HEK293 (cell line): ENCODE measurements around the gene NOC2L.

Experiments used
- KLF9 ChIP-seq: fragments of 450-650 bp; formaldehyde crosslinking; IDR thresholded peaks from 2 replicates; pipeline ENCODE4 v1.5.1; 2016; ENCODE audit warnings: missing biosample characterization, missing genetic modification characterization, low read depth
- MYNN ChIP-seq: fragments of 450-650 bp; formaldehyde crosslinking; IDR thresholded peaks from 2 replicates; pipeline ENCODE4 v1.5.1; 2016; ENCODE audit warnings: missing biosample characterization, missing genetic modification characterization, borderline replicate concordance
- PRDM1 ChIP-seq: fragments of 450-650 bp; formaldehyde crosslinking; IDR thresholded peaks from 2 replicates; pipeline ENCODE4; 2016; ENCODE audit warnings: missing biosample characterization, missing genetic modification characterization
- ZBTB20 ChIP-seq: fragments of 450-650 bp; formaldehyde crosslinking; IDR thresholded peaks from 2 replicates; pipeline ENCODE4 v1.5.1; 2016; ENCODE audit warnings: missing biosample characterization, missing genetic modification characterization
- ZIC2 ChIP-seq: fragments of 450-650 bp; formaldehyde crosslinking; IDR thresholded peaks from 2 replicates; pipeline ENCODE4 v1.5.1; 2016; ENCODE audit warnings: missing biosample characterization, missing genetic modification characterization
- ZNF140 ChIP-seq: fragments of 450-650 bp; formaldehyde crosslinking; IDR thresholded peaks from 2 replicates; pipeline ENCODE4 v1.5.1; 2016; ENCODE audit warnings: missing biosample characterization, missing genetic modification characterization
- ZNF175 ChIP-seq: fragments of 450-650 bp; formaldehyde crosslinking; IDR thresholded peaks from 2 replicates; pipeline ENCODE4 v1.5.1; 2016; ENCODE audit warnings: missing biosample characterization, missing genetic modification characterization
- ZNF223 ChIP-seq: fragments of 450-650 bp; formaldehyde crosslinking; IDR thresholded peaks from 2 replicates; pipeline ENCODE4 v1.5.1; 2016; ENCODE audit warnings: missing biosample characterization, missing genetic modification characterization
- ZNF24 ChIP-seq: fragments of 450-650 bp; formaldehyde crosslinking; IDR thresholded peaks from 2 replicates; pipeline ENCODE4 v1.5.1; 2016; ENCODE audit warnings: missing biosample characterization, missing genetic modification characterization
- ZNF292 ChIP-seq: fragments of 450-650 bp; formaldehyde crosslinking; IDR thresholded peaks from 2 replicates; pipeline ENCODE4 v1.5.1; 2016; ENCODE audit warnings: low read depth, missing biosample characterization, missing genetic modification characterization, borderline replicate concordance
- ZNF324 ChIP-seq: fragments of 450-650 bp; formaldehyde crosslinking; IDR thresholded peaks from 2 replicates; pipeline ENCODE4 v1.5.1; 2016; ENCODE audit warnings: missing biosample characterization, missing genetic modification characterization
- ZNF350 ChIP-seq: fragments of 450-650 bp; formaldehyde crosslinking; IDR thresholded peaks from 2 replicates; pipeline ENCODE4 v1.5.0; 2017; ENCODE audit warnings: missing biosample characterization, mild to moderate bottlenecking, missing genetic modification characterization
- ZNF354C ChIP-seq: fragments of 450-650 bp; formaldehyde crosslinking; IDR thresholded peaks from 2 replicates; pipeline ENCODE4 v1.5.1; 2016; ENCODE audit warnings: missing biosample characterization, missing genetic modification characterization, low read depth, borderline replicate concordance
- ZNF366 ChIP-seq: fragments of 450-650 bp; formaldehyde crosslinking; conservative IDR thresholded peaks from 2 replicates; pipeline ENCODE4 v1.5.1; 2016; ENCODE audit warnings: missing biosample characterization, missing genetic modification characterization
- ZNF416 ChIP-seq: fragments of 450-650 bp; formaldehyde crosslinking; IDR thresholded peaks from 2 replicates; pipeline ENCODE4 v1.5.1; 2016; ENCODE audit warnings: missing biosample characterization, missing genetic modification characterization
- ZNF426 ChIP-seq: fragments of 450-650 bp; formaldehyde crosslinking; IDR thresholded peaks from 2 replicates; pipeline ENCODE4 v1.5.1; 2017; ENCODE audit warnings: missing biosample characterization, missing genetic modification characterization, mild to moderate bottlenecking, inconsistent platforms, moderate library complexity
- ZNF600 ChIP-seq: fragments of 450-650 bp; formaldehyde crosslinking; IDR thresholded peaks from 2 replicates; pipeline ENCODE4 v1.5.1; 2016; ENCODE audit warnings: missing biosample characterization, missing genetic modification characterization
- ZNF660 ChIP-seq: fragments of 450-650 bp; IDR thresholded peaks from 2 replicates; pipeline ENCODE4 v1.5.1; 2018; ENCODE audit warnings: missing biosample characterization, mild to moderate bottlenecking, missing genetic modification characterization
- ZNF701 ChIP-seq: fragments of 450-650 bp; formaldehyde crosslinking; IDR thresholded peaks from 2 replicates; pipeline ENCODE4 v1.5.1; 2016; ENCODE audit warnings: missing biosample characterization, missing genetic modification characterization
- TF ChIP-seq, protein P1 (sequence below): fragments of 450-650 bp; formaldehyde crosslinking; IDR thresholded peaks from 2 replicates; pipeline ENCODE4 v1.5.1; 2017; ENCODE audit warnings: missing biosample characterization, missing genetic modification characterization
- TF ChIP-seq, protein P2 (sequence below): fragments of 450-650 bp; formaldehyde crosslinking; optimal IDR thresholded peaks from 2 replicates; pipeline ENCODE3; 2016; ENCODE audit warnings: missing biosample characterization, mild to moderate bottlenecking, missing genetic modification characterization
- TF ChIP-seq, protein P3 (sequence below): fragments of 450-650 bp; formaldehyde crosslinking; IDR thresholded peaks from 2 replicates; pipeline ENCODE4 v1.5.1; 2016; ENCODE audit warnings: missing biosample characterization, missing genetic modification characterization
- TF ChIP-seq, protein P4 (sequence below): fragments of 450-650 bp; formaldehyde crosslinking; IDR thresholded peaks from 2 replicates; pipeline ENCODE4 v1.5.1; 2017; ENCODE audit warnings: missing biosample characterization, mild to moderate bottlenecking, missing genetic modification characterization, moderate library complexity
- TF ChIP-seq, protein P5 (sequence below): fragments of 450-650 bp; formaldehyde crosslinking; IDR thresholded peaks from 2 replicates; pipeline ENCODE4 v1.5.1; 2016; ENCODE audit warnings: missing biosample characterization, missing genetic modification characterization
- TF ChIP-seq, protein P6 (sequence below): fragments of 450-650 bp; IDR thresholded peaks from 2 replicates; pipeline ENCODE4 v1.5.1; 2018; ENCODE audit warnings: missing biosample characterization, missing genetic modification characterization
- TF ChIP-seq, protein P7 (sequence below): fragments of 450-650 bp; formaldehyde crosslinking; IDR thresholded peaks from 2 replicates; pipeline ENCODE4 v1.5.1; 2016; ENCODE audit warnings: missing biosample characterization, missing genetic modification characterization

Gene NOC2L

DNA sequence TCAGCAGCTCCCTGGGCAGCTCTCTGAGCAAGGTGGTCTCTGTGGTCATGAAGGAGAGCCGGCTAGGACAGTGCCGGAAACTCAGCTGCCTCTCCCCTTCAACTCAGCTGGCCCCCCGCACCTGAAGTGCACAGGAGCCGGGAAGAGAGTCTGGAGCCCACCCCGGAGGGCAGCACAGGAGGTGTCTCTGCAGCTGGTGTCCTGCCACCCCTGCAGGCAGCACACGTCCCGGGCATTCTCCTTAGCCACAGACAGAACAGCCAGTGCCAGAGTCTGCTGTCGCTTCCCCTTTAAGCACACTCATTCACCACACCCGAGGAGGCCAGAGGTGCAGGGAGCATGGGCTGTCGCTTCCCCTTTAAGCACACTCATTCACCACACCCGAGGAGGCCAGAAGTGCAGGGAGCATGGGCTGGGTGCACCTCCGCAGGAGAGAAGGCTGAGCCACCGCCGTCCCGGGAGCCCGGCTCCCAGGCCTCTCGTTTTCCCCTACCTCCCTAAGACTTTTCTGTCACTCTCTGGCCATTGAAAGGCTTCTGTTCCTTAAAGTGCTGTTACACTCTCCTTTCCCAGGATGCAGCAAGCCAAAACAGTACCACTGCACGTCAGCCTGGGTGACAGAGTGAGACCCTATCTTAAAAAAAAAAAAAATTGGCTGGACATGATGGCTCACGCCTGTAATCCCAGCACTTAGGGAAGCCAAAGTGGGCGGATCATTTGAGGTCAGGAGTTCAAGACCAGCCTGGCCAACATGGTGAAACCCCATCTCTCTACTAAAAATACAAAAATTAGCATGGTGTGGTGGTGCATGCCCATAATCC is 52.2 kb downstream of the NOC2L start (continued):
- TF ChIP-seq ZNF366 (peak; percentile 48; the same call in 1 of the 2 replicates), ZNF175 (no peak), KLF9 (no peak), ZNF140 (no peak), ZNF701 (tag by site-specific recombination) (no peak), ZNF426 (tag by site-specific recombination) (no peak), ZNF223 (tag by site-specific recombination) (no peak), ZNF292 (tag by site-specific recombination) (no peak), ZNF350 (tag by site-specific recombination) (no peak), ZIC2 (tag by site-specific recombination) (peak; percentile 61), PRDM1 (tag by site-specific recombination) (peak; percentile 68), ZNF24 (tag by site-specific recombination) (no peak), ZBTB20 (tag by site-specific recombination) (no peak), ZNF416 (no peak), ZNF600 (tag by site-specific recombination) (peak; percentile 72), ZNF324 (tag by site-specific recombination) (no peak), ZNF660 (no peak), MYNN (no peak), ZNF354C (no peak)
- TF ChIP-seq, protein P1, sequence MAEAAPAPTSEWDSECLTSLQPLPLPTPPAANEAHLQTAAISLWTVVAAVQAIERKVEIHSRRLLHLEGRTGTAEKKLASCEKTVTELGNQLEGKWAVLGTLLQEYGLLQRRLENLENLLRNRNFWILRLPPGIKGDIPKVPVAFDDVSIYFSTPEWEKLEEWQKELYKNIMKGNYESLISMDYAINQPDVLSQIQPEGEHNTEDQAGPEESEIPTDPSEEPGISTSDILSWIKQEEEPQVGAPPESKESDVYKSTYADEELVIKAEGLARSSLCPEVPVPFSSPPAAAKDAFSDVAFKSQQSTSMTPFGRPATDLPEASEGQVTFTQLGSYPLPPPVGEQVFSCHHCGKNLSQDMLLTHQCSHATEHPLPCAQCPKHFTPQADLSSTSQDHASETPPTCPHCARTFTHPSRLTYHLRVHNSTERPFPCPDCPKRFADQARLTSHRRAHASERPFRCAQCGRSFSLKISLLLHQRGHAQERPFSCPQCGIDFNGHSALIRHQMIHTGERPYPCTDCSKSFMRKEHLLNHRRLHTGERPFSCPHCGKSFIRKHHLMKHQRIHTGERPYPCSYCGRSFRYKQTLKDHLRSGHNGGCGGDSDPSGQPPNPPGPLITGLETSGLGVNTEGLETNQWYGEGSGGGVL (tag by site-specific recombination), result no peak
- TF ChIP-seq, protein P2, sequence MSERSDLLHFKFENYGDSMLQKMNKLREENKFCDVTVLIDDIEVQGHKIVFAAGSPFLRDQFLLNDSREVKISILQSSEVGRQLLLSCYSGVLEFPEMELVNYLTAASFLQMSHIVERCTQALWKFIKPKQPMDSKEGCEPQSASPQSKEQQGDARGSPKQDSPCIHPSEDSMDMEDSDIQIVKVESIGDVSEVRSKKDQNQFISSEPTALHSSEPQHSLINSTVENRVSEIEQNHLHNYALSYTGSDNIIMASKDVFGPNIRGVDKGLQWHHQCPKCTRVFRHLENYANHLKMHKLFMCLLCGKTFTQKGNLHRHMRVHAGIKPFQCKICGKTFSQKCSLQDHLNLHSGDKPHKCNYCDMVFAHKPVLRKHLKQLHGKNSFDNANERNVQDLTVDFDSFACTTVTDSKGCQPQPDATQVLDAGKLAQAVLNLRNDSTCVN (tag by site-specific recombination), result peak; percentile 12
- TF ChIP-seq, protein P3, sequence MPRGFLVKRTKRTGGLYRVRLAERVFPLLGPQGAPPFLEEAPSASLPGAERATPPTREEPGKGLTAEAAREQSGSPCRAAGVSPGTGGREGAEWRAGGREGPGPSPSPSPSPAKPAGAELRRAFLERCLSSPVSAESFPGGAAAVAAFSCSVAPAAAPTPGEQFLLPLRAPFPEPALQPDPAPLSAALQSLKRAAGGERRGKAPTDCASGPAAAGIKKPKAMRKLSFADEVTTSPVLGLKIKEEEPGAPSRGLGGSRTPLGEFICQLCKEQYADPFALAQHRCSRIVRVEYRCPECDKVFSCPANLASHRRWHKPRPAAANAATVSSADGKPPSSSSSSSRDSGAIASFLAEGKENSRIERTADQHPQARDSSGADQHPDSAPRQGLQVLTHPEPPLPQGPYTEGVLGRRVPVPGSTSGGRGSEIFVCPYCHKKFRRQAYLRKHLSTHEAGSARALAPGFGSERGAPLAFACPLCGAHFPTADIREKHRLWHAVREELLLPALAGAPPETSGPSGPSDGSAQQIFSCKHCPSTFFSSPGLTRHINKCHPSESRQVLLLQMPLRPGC, result no peak
- TF ChIP-seq, protein P4, sequence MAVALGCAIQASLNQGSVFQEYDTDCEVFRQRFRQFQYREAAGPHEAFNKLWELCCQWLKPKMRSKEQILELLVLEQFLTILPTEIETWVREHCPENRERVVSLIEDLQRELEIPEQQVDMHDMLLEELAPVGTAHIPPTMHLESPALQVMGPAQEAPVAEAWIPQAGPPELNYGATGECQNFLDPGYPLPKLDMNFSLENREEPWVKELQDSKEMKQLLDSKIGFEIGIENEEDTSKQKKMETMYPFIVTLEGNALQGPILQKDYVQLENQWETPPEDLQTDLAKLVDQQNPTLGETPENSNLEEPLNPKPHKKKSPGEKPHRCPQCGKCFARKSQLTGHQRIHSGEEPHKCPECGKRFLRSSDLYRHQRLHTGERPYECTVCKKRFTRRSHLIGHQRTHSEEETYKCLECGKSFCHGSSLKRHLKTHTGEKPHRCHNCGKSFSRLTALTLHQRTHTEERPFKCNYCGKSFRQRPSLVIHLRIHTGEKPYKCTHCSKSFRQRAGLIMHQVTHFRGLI (tag by site-specific recombination), result no peak
- TF ChIP-seq, protein P5, sequence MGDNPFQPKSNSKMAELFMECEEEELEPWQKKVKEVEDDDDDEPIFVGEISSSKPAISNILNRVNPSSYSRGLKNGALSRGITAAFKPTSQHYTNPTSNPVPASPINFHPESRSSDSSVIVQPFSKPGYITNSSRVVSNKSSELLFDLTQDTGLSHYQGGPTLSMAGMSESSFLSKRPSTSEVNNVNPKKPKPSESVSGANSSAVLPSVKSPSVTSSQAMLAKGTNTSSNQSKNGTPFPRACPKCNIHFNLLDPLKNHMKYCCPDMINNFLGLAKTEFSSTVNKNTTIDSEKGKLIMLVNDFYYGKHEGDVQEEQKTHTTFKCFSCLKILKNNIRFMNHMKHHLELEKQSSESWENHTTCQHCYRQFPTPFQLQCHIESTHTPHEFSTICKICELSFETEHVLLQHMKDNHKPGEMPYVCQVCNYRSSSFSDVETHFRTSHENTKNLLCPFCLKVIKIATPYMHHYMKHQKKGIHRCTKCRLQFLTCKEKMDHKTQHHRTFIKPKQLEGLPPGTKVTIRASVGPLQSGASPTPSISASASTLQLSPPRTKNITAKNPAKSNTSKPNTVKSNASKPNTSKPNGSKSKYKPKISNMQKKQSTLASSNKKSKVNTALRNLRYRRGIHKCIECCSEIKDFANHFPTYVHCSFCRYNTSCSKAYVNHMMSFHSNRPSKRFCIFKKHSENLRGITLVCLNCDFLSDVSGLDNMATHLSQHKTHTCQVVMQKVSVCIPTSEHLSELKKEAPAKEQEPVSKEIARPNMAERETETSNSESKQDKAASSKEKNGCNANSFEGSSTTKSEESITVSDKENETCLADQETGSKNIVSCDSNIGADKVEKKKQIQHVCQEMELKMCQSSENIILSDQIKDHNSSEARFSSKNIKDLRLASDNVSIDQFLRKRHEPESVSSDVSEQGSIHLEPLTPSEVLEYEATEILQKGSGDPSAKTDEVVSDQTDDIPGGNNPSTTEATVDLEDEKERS, result no peak
- TF ChIP-seq, protein P6, sequence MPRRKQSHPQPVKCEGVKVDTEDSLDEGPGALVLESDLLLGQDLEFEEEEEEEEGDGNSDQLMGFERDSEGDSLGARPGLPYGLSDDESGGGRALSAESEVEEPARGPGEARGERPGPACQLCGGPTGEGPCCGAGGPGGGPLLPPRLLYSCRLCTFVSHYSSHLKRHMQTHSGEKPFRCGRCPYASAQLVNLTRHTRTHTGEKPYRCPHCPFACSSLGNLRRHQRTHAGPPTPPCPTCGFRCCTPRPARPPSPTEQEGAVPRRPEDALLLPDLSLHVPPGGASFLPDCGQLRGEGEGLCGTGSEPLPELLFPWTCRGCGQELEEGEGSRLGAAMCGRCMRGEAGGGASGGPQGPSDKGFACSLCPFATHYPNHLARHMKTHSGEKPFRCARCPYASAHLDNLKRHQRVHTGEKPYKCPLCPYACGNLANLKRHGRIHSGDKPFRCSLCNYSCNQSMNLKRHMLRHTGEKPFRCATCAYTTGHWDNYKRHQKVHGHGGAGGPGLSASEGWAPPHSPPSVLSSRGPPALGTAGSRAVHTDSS, result no peak
- TF ChIP-seq, protein P7, sequence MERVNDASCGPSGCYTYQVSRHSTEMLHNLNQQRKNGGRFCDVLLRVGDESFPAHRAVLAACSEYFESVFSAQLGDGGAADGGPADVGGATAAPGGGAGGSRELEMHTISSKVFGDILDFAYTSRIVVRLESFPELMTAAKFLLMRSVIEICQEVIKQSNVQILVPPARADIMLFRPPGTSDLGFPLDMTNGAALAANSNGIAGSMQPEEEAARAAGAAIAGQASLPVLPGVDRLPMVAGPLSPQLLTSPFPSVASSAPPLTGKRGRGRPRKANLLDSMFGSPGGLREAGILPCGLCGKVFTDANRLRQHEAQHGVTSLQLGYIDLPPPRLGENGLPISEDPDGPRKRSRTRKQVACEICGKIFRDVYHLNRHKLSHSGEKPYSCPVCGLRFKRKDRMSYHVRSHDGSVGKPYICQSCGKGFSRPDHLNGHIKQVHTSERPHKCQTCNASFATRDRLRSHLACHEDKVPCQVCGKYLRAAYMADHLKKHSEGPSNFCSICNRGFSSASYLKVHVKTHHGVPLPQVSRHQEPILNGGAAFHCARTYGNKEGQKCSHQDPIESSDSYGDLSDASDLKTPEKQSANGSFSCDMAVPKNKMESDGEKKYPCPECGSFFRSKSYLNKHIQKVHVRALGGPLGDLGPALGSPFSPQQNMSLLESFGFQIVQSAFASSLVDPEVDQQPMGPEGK (tag by site-specific recombination), result no peak
